Liver (tissue), 3 donors: ENCODE measurements around the gene ADGRB2.

Source experiments
- EGR1 ChIP-seq, 2 donors: IDR thresholded peaks; 2 replicates each; pipeline ENCODE4 v1.6.1; 2016 to 2018; ENCODE audit warnings: antibody characterized with exemption in 2 of 2, low read depth in 2 of 2
- FOXA1 ChIP-seq: IDR thresholded peaks from 2 replicates; pipeline ENCODE4 v1.6.1; 2016; ENCODE audit warnings: antibody characterized with exemption
- FOXA2 ChIP-seq: IDR thresholded peaks from 2 replicates; pipeline ENCODE4 v1.6.1; 2016; ENCODE audit warnings: antibody characterized with exemption
- GABPA ChIP-seq, 2 donors: IDR thresholded peaks in 1 of 2; conservative IDR thresholded peaks in 1 of 2; 2 replicates each; pipeline ENCODE4 v1.6.1; 2016; ENCODE audit warnings: antibody characterized with exemption in 2 of 2, mild to moderate bottlenecking in 1 of 2, moderate library complexity in 1 of 2
- RAD21 ChIP-seq, 2 donors: IDR thresholded peaks; 2 replicates each; pipeline ENCODE4 v1.6.1; 2016; ENCODE audit warnings: antibody characterized with exemption in 2 of 2, mild to moderate bottlenecking in 2 of 2
- SP1 ChIP-seq: IDR thresholded peaks from 2 replicates; pipeline ENCODE4 v1.6.1; 2018; ENCODE audit warnings: antibody characterized with exemption, mild to moderate bottlenecking
- TAF1 ChIP-seq: conservative IDR thresholded peaks from 2 replicates; pipeline ENCODE4 v1.6.1; 2016; ENCODE audit warnings: antibody characterized with exemption, mild to moderate bottlenecking
- TF ChIP-seq, protein P1 (sequence below): fragments of 150-350 bp; IDR thresholded peaks from 2 replicates; pipeline ENCODE4 v1.5.1; 2017; ENCODE audit warnings: improper control_type of control experiment, low read depth, low read length; ENCODE audit not compliant: missing input control
- TF ChIP-seq, protein P2 (sequence below): IDR thresholded peaks from 2 replicates; pipeline ENCODE4 v1.6.1; 2016; ENCODE audit warnings: antibody characterized with exemption
- TF ChIP-seq, protein P3 (sequence below): IDR thresholded peaks from 2 replicates; pipeline ENCODE4 v1.6.1; 2016; ENCODE audit warnings: antibody characterized with exemption, mild to moderate bottlenecking
- TF ChIP-seq, protein P4 (sequence below): IDR thresholded peaks from 2 replicates; pipeline ENCODE4 v1.6.1; 2016; ENCODE audit warnings: antibody characterized with exemption
- donor health status: healthy.
- donor health status: healthy.

DNA sequence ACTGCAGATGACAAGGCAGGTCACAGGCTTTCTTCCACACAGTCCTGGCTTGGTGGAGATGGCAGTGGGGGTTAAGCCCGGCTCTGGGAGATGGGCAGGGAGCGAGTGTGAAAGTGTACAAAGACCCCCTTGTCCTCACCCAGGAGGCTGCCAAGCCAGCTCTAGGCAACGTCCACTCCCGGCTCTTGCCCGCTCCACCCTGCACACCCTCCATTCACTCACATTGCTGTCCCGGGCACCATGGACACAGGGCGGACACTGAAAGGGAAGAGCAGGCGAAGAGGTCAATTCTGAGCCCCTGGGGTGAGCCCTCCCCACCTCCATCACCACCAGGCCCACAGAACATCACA lies 69.2 kb downstream of the ADGRB2 start:
- TF ChIP-seq, protein P1, sequence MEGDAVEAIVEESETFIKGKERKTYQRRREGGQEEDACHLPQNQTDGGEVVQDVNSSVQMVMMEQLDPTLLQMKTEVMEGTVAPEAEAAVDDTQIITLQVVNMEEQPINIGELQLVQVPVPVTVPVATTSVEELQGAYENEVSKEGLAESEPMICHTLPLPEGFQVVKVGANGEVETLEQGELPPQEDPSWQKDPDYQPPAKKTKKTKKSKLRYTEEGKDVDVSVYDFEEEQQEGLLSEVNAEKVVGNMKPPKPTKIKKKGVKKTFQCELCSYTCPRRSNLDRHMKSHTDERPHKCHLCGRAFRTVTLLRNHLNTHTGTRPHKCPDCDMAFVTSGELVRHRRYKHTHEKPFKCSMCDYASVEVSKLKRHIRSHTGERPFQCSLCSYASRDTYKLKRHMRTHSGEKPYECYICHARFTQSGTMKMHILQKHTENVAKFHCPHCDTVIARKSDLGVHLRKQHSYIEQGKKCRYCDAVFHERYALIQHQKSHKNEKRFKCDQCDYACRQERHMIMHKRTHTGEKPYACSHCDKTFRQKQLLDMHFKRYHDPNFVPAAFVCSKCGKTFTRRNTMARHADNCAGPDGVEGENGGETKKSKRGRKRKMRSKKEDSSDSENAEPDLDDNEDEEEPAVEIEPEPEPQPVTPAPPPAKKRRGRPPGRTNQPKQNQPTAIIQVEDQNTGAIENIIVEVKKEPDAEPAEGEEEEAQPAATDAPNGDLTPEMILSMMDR: no peak
- TF ChIP-seq, protein P2, sequence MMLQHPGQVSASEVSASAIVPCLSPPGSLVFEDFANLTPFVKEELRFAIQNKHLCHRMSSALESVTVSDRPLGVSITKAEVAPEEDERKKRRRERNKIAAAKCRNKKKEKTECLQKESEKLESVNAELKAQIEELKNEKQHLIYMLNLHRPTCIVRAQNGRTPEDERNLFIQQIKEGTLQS: no peak
- TF ChIP-seq FOXA1 (no peak), SP1 (no peak), GABPA (IDR thresholded peaks at IDR 0.05 in 1 of 2, conservative IDR thresholded peaks at IDR 0.05 in 1 of 2) (no peak), RAD21 (IDR thresholded peaks at IDR 0.05) (no peak), TAF1 (no peak), FOXA2 (no peak), EGR1 (IDR thresholded peaks at IDR 0.05; ENCODE audit: low read depth in 2 of 2) (no peak)
- TF ChIP-seq, protein P3, sequence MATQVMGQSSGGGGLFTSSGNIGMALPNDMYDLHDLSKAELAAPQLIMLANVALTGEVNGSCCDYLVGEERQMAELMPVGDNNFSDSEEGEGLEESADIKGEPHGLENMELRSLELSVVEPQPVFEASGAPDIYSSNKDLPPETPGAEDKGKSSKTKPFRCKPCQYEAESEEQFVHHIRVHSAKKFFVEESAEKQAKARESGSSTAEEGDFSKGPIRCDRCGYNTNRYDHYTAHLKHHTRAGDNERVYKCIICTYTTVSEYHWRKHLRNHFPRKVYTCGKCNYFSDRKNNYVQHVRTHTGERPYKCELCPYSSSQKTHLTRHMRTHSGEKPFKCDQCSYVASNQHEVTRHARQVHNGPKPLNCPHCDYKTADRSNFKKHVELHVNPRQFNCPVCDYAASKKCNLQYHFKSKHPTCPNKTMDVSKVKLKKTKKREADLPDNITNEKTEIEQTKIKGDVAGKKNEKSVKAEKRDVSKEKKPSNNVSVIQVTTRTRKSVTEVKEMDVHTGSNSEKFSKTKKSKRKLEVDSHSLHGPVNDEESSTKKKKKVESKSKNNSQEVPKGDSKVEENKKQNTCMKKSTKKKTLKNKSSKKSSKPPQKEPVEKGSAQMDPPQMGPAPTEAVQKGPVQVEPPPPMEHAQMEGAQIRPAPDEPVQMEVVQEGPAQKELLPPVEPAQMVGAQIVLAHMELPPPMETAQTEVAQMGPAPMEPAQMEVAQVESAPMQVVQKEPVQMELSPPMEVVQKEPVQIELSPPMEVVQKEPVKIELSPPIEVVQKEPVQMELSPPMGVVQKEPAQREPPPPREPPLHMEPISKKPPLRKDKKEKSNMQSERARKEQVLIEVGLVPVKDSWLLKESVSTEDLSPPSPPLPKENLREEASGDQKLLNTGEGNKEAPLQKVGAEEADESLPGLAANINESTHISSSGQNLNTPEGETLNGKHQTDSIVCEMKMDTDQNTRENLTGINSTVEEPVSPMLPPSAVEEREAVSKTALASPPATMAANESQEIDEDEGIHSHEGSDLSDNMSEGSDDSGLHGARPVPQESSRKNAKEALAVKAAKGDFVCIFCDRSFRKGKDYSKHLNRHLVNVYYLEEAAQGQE: no peak
- TF ChIP-seq, protein P4, sequence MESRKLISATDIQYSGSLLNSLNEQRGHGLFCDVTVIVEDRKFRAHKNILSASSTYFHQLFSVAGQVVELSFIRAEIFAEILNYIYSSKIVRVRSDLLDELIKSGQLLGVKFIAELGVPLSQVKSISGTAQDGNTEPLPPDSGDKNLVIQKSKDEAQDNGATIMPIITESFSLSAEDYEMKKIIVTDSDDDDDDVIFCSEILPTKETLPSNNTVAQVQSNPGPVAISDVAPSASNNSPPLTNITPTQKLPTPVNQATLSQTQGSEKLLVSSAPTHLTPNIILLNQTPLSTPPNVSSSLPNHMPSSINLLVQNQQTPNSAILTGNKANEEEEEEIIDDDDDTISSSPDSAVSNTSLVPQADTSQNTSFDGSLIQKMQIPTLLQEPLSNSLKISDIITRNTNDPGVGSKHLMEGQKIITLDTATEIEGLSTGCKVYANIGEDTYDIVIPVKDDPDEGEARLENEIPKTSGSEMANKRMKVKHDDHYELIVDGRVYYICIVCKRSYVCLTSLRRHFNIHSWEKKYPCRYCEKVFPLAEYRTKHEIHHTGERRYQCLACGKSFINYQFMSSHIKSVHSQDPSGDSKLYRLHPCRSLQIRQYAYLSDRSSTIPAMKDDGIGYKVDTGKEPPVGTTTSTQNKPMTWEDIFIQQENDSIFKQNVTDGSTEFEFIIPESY: no peak
